ENCODE results near the gene ZFYVE1.

- TF ChIP-seq, protein P1, sequence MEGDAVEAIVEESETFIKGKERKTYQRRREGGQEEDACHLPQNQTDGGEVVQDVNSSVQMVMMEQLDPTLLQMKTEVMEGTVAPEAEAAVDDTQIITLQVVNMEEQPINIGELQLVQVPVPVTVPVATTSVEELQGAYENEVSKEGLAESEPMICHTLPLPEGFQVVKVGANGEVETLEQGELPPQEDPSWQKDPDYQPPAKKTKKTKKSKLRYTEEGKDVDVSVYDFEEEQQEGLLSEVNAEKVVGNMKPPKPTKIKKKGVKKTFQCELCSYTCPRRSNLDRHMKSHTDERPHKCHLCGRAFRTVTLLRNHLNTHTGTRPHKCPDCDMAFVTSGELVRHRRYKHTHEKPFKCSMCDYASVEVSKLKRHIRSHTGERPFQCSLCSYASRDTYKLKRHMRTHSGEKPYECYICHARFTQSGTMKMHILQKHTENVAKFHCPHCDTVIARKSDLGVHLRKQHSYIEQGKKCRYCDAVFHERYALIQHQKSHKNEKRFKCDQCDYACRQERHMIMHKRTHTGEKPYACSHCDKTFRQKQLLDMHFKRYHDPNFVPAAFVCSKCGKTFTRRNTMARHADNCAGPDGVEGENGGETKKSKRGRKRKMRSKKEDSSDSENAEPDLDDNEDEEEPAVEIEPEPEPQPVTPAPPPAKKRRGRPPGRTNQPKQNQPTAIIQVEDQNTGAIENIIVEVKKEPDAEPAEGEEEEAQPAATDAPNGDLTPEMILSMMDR (conservative IDR thresholded peaks at IDR 0.05; ENCODE audit: low read length) = no peak
- no peak for TF ChIP-seq EZH2phosphoT487 (IDR thresholded peaks at IDR 0.05; ENCODE audit: borderline replicate concordance, low read depth, low read length)
Observed at GRCh38 chr14:73000073-73000472, 26.8 kb downstream of the ZFYVE1 start.

Measured in OCI-LY7 (cell line).